Calu3 (cell line): ENCODE results near the gene DSTYK. TPM values are rescaled to one million over a fixed set of nuclear protein-coding genes. Genes with fewer than 3 reads are reported as not detected.

Source experiments
- BruUV-seq: library from RNA; stranded (reverse); fragments of 400-500 nt; replicated peaks from 2 replicates; lab custom pipeline; 2021; lab: Mats Ljungman, UMichigan
- CTCF ChIA-PET: fragments of 300-600 bp; sonication (Branson Sonifier 250); formaldehyde crosslinking; loops from one replicate; lab custom pipeline; 2022; ENCODE audit warnings: antibody characterized with exemption; lab: Charles Lee
- DNase-seq: peaks from one replicate; pipeline ENCODE4 v3.0.0; 2022
- H3K27ac Mint-ChIP-seq: one replicate; pipeline ENCODE4 v1.8.0; 2022; ENCODE audit warnings: mixed read lengths; ENCODE audit not compliant: unreplicated experiment
- H3K27me3 Mint-ChIP-seq: one replicate; pipeline ENCODE4 v1.8.0; 2022; ENCODE audit warnings: mixed read lengths; ENCODE audit not compliant: unreplicated experiment
- H3K36me3 Mint-ChIP-seq: one replicate; pipeline ENCODE4 v1.8.0; 2022; ENCODE audit warnings: mild to moderate bottlenecking, moderate library complexity, mixed read lengths; ENCODE audit not compliant: insufficient read depth, unreplicated experiment
- H3K4me1 Mint-ChIP-seq: one replicate; pipeline ENCODE4 v1.8.0; 2022; ENCODE audit warnings: mild to moderate bottlenecking, low read depth, mixed read lengths; ENCODE audit not compliant: unreplicated experiment
- H3K4me3 Mint-ChIP-seq: one replicate; pipeline ENCODE4 v1.8.0; 2022; ENCODE audit warnings: mild to moderate bottlenecking, low read depth, moderate library complexity, mixed read lengths; ENCODE audit not compliant: unreplicated experiment
- H3K9me3 Mint-ChIP-seq: one replicate; pipeline ENCODE4 v1.8.0; 2022; ENCODE audit warnings: low read depth, mixed read lengths; ENCODE audit not compliant: unreplicated experiment
- intact Hi-C: fragments of 100-400 bp; cut with micrococcal nuclease; formaldehyde crosslinking; loops from one replicate; pipeline ENCODE4 v1.10.0; 2022; ENCODE audit not compliant: unreplicated experiment
- total RNA-seq: library from RNA; stranded (reverse); gene quantifications from 2 replicates; pipeline ENCODE4 v1.2.3, GENCODE V29; 2022
- TF ChIP-seq, protein P1 (sequence below): fragments of 200-600 bp; IDR thresholded peaks from one replicate; pipeline ENCODE4 v1.8.0; 2022; ENCODE audit warnings: antibody characterized with exemption; ENCODE audit not compliant: unreplicated experiment

Gene DSTYK
- total RNA-seq, 1 experiment from 2014 or later: 8.3 TPM

DNA sequence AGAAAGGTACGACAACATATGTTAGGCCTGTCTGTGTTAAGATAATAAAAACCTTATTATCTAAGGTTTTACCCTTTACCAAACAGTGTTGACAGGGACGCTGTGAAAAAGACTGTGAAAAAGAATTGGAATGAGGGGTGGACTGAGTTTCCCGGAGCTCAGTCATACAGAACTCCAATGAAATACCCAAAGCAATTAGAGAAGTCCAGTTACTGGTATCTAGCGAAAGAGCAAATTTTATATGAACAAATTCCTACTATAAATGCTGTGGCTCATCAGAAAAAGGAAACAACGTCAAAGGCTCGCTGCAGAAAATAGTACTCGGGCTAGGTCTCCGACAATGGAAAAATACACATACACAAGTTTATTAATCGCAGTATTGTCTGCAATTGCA lies 89.0 kb downstream of the DSTYK start:
- DNase-seq: no peak
- Mint-ChIP-seq H3K27ac (peak overlapping the region; percentile 94), H3K4me1 (peaks cover 34% of the 10 kb centered on the region), H3K4me3 (peak overlapping the region; percentile 93), H3K27me3 (no peaks in the 10 kb centered on the region), H3K36me3 (peaks cover 32% of the 10 kb centered on the region), H3K9me3 (no peaks in the 10 kb centered on the region)
- intact Hi-C loops: loop anchor here (5.0 kb wide), 1 partner anchor 135 kb away; no protein-coding TSS in a partner anchor
- CTCF ChIA-PET: interaction anchor here (2.2 to 2.9 kb wide), 2 partner anchors 19 to 134 kb away, joined by 10 to 12 read pairs; no protein-coding TSS in a partner anchor
- no TSS peak for BruUV-seq
- TF ChIP-seq, protein P1, sequence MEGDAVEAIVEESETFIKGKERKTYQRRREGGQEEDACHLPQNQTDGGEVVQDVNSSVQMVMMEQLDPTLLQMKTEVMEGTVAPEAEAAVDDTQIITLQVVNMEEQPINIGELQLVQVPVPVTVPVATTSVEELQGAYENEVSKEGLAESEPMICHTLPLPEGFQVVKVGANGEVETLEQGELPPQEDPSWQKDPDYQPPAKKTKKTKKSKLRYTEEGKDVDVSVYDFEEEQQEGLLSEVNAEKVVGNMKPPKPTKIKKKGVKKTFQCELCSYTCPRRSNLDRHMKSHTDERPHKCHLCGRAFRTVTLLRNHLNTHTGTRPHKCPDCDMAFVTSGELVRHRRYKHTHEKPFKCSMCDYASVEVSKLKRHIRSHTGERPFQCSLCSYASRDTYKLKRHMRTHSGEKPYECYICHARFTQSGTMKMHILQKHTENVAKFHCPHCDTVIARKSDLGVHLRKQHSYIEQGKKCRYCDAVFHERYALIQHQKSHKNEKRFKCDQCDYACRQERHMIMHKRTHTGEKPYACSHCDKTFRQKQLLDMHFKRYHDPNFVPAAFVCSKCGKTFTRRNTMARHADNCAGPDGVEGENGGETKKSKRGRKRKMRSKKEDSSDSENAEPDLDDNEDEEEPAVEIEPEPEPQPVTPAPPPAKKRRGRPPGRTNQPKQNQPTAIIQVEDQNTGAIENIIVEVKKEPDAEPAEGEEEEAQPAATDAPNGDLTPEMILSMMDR: no peak

GRCh38 chr1:205121660-205122488 lies 89.6 kb downstream of the DSTYK start, which contains the start of gene RBBP5:
Gene RBBP5 (minus strand): TSS chr1:205121978. CDS start chr1:205121873, 105 bp downstream.
- Mint-ChIP-seq H3K36me3 (peaks cover 32% of the 10 kb centered on the region), H3K27ac (peak within 1 kb of the TSS; percentile 94), H3K9me3 (no peaks in the 10 kb centered on the region), H3K4me1 (peaks cover 34% of the 10 kb centered on the region), H3K4me3 (peak within 1 kb of the TSS; percentile 93), H3K27me3 (no peaks in the 10 kb centered on the region)
- CTCF ChIA-PET: interaction anchor here (0.7 to 2.9 kb wide), 5 partner anchors 13 to 134 kb away, joined by 3 to 12 read pairs (median 3); no protein-coding TSS in a partner anchor
- BruUV-seq: no TSS peak
- peak; percentile 98 for DNase-seq
- TF ChIP-seq, protein P1: peak; percentile 69
- intact Hi-C loops: loop anchor here (5.0 kb wide), 1 partner anchor 135 kb away; no protein-coding TSS in a partner anchor

GRCh38 chr1:205118752-205119151 lies 92.8 kb downstream of the DSTYK start:
- DNase-seq: no peak
- no peaks in the 10 kb centered on the region for H3K27me3 Mint-ChIP-seq
- H3K27ac Mint-ChIP-seq: no peak overlapping the region
- peaks cover 34% of the 10 kb centered on the region for H3K4me1 Mint-ChIP-seq
- no peak overlapping the region for H3K4me3 Mint-ChIP-seq
- BruUV-seq: no TSS peak
- TF ChIP-seq, protein P1: no peak
- peaks cover 44% of the 10 kb centered on the region for H3K36me3 Mint-ChIP-seq
- intact Hi-C loops: no loop called here
- no peaks in the 10 kb centered on the region for H3K9me3 Mint-ChIP-seq
- CTCF ChIA-PET: interaction anchor here (0.6 kb wide), 1 partner anchor 1397 kb away, joined by 4 read pairs; no protein-coding TSS in a partner anchor

DNA sequence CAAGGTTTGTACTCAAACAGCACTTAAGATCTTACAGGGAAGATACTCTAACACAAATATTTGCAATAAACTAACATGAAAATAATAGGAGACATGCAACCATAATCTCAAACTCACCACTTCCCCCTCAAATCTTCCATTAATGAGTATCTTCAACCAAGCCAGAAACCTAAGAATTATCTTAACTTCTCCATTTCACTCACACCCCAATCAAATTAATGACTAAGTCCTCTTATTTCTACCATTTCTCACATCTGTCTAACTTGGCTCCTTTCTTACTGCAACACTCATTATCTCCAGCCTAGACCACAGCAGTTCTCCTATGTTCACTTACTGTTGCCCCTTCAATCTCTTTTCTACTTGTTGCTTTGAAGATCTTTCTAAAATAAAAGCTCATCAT lies 100.1 kb downstream of the DSTYK start:
- Mint-ChIP-seq H3K36me3 (peaks cover 20% of the 10 kb centered on the region), H3K4me1 (no peaks in the 10 kb centered on the region), H3K4me3 (no peak overlapping the region), H3K27me3 (no peaks in the 10 kb centered on the region), H3K9me3 (no peaks in the 10 kb centered on the region), H3K27ac (no peak overlapping the region)
- CTCF ChIA-PET: no interaction called here
- intact Hi-C loops: no loop called here
- no TSS peak for BruUV-seq
- TF ChIP-seq, protein P1: no peak
- no peak for DNase-seq
